K562 (cell line): Measurements from ENCODE around the gene PPM1H. TPM values are rescaled to one million over a fixed set of nuclear protein-coding genes. Genes with fewer than 3 reads are reported as not detected.

Source experiments
- ID3 ChIP-seq, 2 experiments: fragments of 250-450 bp in 1 of 2; fragments of 450-650 bp in 1 of 2; sonication (Bioruptor Pico) in 1 of 2; IDR thresholded peaks; 2 replicates each; pipeline versions ENCODE4 v1.6.1 to v1.8.0; 2016 to 2021; ENCODE audit warnings: mild to moderate bottlenecking in 2 of 2, moderate library complexity in 2 of 2, missing compliant biosample characterization in 1 of 2, missing genetic modification characterization in 1 of 2
- JUNB ChIP-seq: fragments of 450-650 bp; formaldehyde crosslinking; conservative IDR thresholded peaks from 2 replicates; pipeline ENCODE4 v1.4.0; 2020; ENCODE audit warnings: mild to moderate bottlenecking
- KDM1A ChIP-seq, 2 experiments: fragments of 450-650 bp; IDR thresholded peaks; 2 replicates each; pipeline ENCODE4 v1.6.1; 2016; ENCODE audit warnings: mild to moderate bottlenecking in 2 of 2
- POLR2AphosphoS5 ChIP-seq: IDR thresholded peaks from 2 replicates; pipeline ENCODE4 v1.6.1; 2011; ENCODE audit warnings: mild to moderate bottlenecking, low read depth, low read length, moderate library complexity; ENCODE audit not compliant: control insufficient read depth, insufficient read depth
- RBM34 ChIP-seq: fragments of 200-400 bp; formaldehyde crosslinking; IDR thresholded peaks from 2 replicates; pipeline ENCODE4 v1.6.1; 2018; ENCODE audit warnings: low read length, borderline replicate concordance; ENCODE audit not compliant: insufficient read depth
- SMARCB1 ChIP-seq: IDR thresholded peaks from 2 replicates; pipeline ENCODE4 v1.6.1; 2011; ENCODE audit warnings: improper control_type of control experiment, low read depth; ENCODE audit not compliant: insufficient read length
- SMARCE1 ChIP-seq: fragments of 450-650 bp; IDR thresholded peaks from 2 replicates; pipeline ENCODE4 v1.7.1; 2016; ENCODE audit warnings: mild to moderate bottlenecking
- U2AF2 ChIP-seq: fragments of 200-400 bp; formaldehyde crosslinking; optimal IDR thresholded peaks from 2 replicates; pipeline ENCODE3; 2017; ENCODE audit warnings: low read depth, mild to moderate bottlenecking, low read length
- ZC3H11A ChIP-seq: IDR thresholded peaks from 2 replicates; pipeline ENCODE4 v1.6.1; 2012; ENCODE audit warnings: low read depth, low read length, improper control_type of control experiment
- ZNF121 ChIP-seq: sonication (generic); formaldehyde crosslinking; conservative IDR thresholded peaks from 2 replicates; pipeline ENCODE4 v1.8.0; 2022; ENCODE audit warnings: missing genetic modification reagents
- ZNF175 ChIP-seq: fragments of 200-800 bp; sonication (Bioruptor generic); IDR thresholded peaks from 2 replicates; pipeline ENCODE4 v1.6.1; 2016; ENCODE audit warnings: low read depth, mild to moderate bottlenecking, missing genetic modification characterization, missing compliant biosample characterization
- ZNF324 ChIP-seq: fragments of 250-450 bp; sonication (Bioruptor Pico); IDR thresholded peaks from 2 replicates; pipeline ENCODE4 v1.4.0; 2020; ENCODE audit warnings: mild to moderate bottlenecking
- polyA plus RNA-seq, 8 experiments: library from polyadenylated mRNA; depleted of rRNA in 4 of 8; stranded (reverse) in 5 of 8; unstranded in 3 of 8; fragments of >200 nt; fragmentation: Nextera tagmentation in 2 of 8; fragmentation: Illumina TruSeq in 1 of 8; extraction: Ambion mirVana in 2 of 8; extraction: Trizol in 1 of 8; gene quantifications; 2 replicates each; pipeline versions ENCODE4 v1.2.1 to v1.2.3, GENCODE V29; 2011 to 2014; ENCODE audit warnings: inconsistent platforms in 1 of 8, missing spikeins in 1 of 8
- total RNA-seq, 7 experiments: library from RNA; depleted of rRNA in 6 of 7; stranded (reverse); fragments of >200 nt in 6 of 7; fragmentation: Illumina TruSeq in 2 of 7; extraction: Trizol in 2 of 7; gene quantifications; 2 replicates each; pipeline versions ENCODE4 v1.2.1 to v1.2.3, GENCODE V29; 2011 to 2021; ENCODE audit warnings: low replicate concordance in 1 of 7
- TF ChIP-seq, protein P1 (sequence below), 2 experiments: fragments of 450-650 bp; IDR thresholded peaks; 2 replicates each; pipeline ENCODE4 v1.6.1; 2016; ENCODE audit warnings: mild to moderate bottlenecking in 2 of 2, borderline replicate concordance in 1 of 2, low read depth in 1 of 2, moderate library complexity in 1 of 2
- TF ChIP-seq, protein P2 (sequence below): sonication (generic); formaldehyde crosslinking; IDR thresholded peaks from 2 replicates; pipeline ENCODE4 v1.8.0; 2022; ENCODE audit warnings: missing genetic modification reagents, mild to moderate bottlenecking, moderate library complexity, borderline replicate concordance
- TF ChIP-seq, protein P3 (sequence below): fragments of 450-650 bp; formaldehyde crosslinking; IDR thresholded peaks from 2 replicates; pipeline ENCODE4 v1.4.0; 2020; ENCODE audit warnings: mild to moderate bottlenecking, moderate library complexity

Gene PPM1H
- total and polyA plus RNA-seq, 9 of the 15 experiments (the other 6 are each of a cell fraction or from before 2014, with no cell fraction given) = 5.3 to 29.3 (median 11.3) TPM

GRCh38 chr12:62602255-62603060, 332.5 kb downstream of the PPM1H start (continued):
- TF ChIP-seq, protein P1, sequence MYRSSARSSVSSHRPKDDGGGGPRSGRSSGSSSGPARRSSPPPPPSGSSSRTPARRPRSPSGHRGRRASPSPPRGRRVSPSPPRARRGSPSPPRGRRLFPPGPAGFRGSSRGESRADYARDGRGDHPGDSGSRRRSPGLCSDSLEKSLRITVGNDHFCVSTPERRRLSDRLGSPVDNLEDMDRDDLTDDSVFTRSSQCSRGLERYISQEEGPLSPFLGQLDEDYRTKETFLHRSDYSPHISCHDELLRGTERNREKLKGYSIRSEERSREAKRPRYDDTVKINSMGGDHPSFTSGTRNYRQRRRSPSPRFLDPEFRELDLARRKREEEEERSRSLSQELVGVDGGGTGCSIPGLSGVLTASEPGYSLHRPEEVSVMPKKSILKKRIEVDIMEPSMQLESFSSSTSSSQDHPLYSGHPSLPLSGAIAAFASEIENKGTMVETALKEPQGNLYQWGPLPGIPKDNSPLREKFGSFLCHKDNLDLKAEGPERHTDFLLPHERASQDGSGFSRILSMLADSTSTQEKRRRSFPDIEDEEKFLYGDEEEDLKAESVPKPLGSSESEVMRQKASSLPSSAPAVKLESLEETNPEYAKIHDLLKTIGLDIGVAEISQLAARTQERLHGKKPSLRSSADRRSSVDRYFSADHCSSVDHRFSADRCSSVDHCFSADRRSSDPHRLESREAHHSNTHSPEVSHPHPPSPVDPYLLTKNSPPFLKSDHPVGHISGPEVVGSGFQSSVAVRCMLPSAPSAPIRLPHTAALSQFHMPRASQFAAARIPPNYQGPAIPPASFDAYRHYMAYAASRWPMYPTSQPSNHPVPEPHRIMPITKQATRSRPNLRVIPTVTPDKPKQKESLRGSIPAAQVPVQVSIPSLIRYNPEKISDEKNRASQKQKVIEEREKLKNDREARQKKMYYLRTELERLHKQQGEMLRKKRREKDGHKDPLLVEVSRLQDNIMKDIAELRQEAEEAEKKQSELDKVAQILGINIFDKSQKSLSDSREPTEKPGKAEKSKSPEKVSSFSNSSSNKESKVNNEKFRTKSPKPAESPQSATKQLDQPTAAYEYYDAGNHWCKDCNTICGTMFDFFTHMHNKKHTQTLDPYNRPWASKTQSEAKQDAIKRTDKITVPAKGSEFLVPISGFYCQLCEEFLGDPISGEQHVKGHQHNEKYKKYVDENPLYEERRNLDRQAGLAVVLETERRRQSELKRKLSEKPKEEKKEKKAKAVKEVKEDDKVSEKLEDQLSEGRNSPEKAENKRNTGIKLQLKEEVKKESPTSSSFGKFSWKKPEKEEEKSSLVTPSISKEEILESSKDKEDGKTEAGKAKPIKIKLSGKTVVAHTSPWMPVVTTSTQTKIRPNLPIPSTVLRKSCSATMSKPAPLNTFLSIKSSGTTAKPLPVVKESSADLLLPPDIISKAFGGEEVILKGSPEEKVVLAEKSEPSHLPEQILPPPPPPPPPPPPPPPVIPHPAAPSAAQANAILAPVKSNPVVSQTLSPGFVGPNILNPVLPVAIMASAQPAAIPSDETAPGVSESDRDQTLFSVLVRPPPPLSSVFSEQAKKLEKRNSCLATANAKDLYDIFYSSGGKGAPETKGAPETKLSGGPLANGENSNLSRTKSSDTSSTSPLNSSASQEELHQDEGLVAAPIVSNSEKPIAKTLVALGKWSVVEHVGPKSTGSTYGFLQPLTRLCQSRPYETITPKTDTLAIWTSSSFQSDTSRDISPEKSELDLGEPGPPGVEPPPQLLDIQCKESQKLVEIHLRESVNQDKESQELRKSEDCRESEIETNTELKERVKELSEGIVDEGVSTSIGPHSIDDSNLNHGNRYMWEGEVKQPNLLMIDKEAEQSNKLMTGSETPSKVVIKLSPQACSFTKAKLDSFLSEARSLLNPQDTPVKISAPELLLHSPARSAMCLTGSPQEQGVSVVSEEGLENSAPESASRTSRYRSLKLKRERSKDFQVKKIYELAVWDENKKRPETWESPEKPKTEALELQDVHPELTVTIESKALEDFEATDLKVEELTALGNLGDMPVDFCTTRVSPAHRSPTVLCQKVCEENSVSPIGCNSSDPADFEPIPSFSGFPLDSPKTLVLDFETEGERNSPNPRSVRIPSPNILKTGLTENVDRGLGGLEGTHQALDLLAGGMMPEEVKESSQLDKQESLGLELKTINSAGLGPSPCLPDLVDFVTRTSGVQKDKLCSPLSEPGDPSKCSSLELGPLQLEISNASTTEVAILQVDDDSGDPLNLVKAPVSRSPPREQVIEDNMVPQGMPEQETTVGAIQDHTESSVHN (IDR thresholded peaks at IDR 0.05; ENCODE audit: borderline replicate concordance in 1 of 2, low read depth in 1 of 2) = peak in 1 of 2 experiments; percentile 76; a peak in 1 of 4 replicates
- no peak for TF ChIP-seq SMARCB1
- TF ChIP-seq, protein P2, sequence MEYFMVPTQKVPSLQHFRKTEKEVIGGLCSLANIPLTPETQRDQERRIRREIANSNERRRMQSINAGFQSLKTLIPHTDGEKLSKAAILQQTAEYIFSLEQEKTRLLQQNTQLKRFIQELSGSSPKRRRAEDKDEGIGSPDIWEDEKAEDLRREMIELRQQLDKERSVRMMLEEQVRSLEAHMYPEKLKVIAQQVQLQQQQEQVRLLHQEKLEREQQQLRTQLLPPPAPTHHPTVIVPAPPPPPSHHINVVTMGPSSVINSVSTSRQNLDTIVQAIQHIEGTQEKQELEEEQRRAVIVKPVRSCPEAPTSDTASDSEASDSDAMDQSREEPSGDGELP (CRISPR knock-in tag) = peak; percentile 91
- TF ChIP-seq SMARCE1 = 0 out of 2 replicates have a peak, but pooled peaks have one; percentile 38
- TF ChIP-seq JUNB (CRISPR knock-in tag) = no peak
- TF ChIP-seq KDM1A (IDR thresholded peaks at IDR 0.05) = no peak; a peak in 1 of 4 replicates
- TF ChIP-seq ID3 (CRISPR knock-in tag; IDR thresholded peaks at IDR 0.05) = no peak
- TF ChIP-seq ID3 (tag; IDR thresholded peaks at IDR 0.05) = peak; percentile 90
- TF ChIP-seq U2AF2 = no peak
- TF ChIP-seq ZC3H11A = 0 out of 2 replicates have a peak, but pooled peaks have one; percentile 83
- no peak for TF ChIP-seq ZNF121 (CRISPR knock-in tag)
- TF ChIP-seq ZNF175 (CRISPR knock-in tag) = peak; percentile 91
- peak; percentile 43 for TF ChIP-seq POLR2AphosphoS5
- no peak for TF ChIP-seq RBM34
- TF ChIP-seq, protein P3, sequence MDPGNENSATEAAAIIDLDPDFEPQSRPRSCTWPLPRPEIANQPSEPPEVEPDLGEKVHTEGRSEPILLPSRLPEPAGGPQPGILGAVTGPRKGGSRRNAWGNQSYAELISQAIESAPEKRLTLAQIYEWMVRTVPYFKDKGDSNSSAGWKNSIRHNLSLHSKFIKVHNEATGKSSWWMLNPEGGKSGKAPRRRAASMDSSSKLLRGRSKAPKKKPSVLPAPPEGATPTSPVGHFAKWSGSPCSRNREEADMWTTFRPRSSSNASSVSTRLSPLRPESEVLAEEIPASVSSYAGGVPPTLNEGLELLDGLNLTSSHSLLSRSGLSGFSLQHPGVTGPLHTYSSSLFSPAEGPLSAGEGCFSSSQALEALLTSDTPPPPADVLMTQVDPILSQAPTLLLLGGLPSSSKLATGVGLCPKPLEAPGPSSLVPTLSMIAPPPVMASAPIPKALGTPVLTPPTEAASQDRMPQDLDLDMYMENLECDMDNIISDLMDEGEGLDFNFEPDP (CRISPR knock-in tag) = no peak
- TF ChIP-seq ZNF324 (CRISPR knock-in tag) = peak; percentile 41; the same call in 1 of the 2 replicates
